GM12873 (cell line): ENCODE measurements around the gene SLCO2B1.
A peak's percentile ranks its signal among the peaks of the same experiment; 100 is the strongest.

Experiments
- CTCF ChIP-seq: IDR thresholded peaks from 2 replicates; pipeline ENCODE4 v1.5.1; 2012; ENCODE audit warnings: low read depth, mild to moderate bottlenecking, moderate library complexity, low read length, control low read depth; ENCODE audit not compliant: insufficient read depth; ENCODE audit errors: missing control alignments

Gene SLCO2B1

GRCh38 chr11:75237050-75237449 lies 86.1 kb downstream of the SLCO2B1 start:
- TF ChIP-seq CTCF: no peak

GRCh38 chr11:75238595-75239440 lies 87.9 kb downstream of the SLCO2B1 start:
- TF ChIP-seq CTCF: no peak

- no peak for TF ChIP-seq CTCF
Measured at GRCh38 chr11:75239531-75240290, 88.8 kb downstream of the SLCO2B1 start.

- TF ChIP-seq CTCF: no peak
Measured at GRCh38 chr11:75240311-75241035, 89.6 kb downstream of the SLCO2B1 start, which contains the start of gene TPBGL. Gene TPBGL (plus strand): TSS chr11:75240774. CDS start chr11:75241050, 276 bp downstream.

GRCh38 chr11:75241036-75241905 lies 90.4 kb downstream of the SLCO2B1 start:
- peak; percentile 89 for TF ChIP-seq CTCF

- TF ChIP-seq CTCF: no peak
Measured at GRCh38 chr11:75241906-75242644, 91.2 kb downstream of the SLCO2B1 start.
